OCI-M1 (cell line): ENCODE measurements around the gene NAV2.

Experiments used
- DNase-seq: peaks from one replicate; lab custom pipeline; 2025; lab: John Stamatoyannopoulos, UW

NAV2 gene

DNA sequence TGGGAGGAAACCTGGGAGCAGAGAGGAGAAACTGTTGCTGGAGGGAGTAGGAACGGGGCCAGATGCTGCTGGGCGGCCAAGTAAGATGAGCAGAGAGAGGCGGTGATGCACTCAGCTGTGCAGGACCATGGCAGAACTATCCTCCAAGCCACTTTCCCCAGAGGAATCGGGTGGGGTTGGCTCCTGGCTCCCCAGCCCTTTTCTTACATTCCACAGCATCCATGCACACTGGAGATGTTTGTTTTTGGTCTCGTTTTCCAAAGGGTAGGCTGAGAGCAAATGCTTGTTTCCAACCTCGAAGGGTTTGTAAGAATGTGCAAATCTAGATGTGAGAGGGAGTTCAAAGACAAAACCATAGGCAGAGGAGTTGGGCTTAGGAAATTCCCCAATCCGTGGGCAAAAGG, 374.5 kb downstream of the NAV2 start:
- no peak for DNase-seq

- DNase-seq, result peak; percentile 92
Observed at GRCh38 chr11:20088397-20089225, 376.0 kb downstream of the NAV2 start.

DNA sequence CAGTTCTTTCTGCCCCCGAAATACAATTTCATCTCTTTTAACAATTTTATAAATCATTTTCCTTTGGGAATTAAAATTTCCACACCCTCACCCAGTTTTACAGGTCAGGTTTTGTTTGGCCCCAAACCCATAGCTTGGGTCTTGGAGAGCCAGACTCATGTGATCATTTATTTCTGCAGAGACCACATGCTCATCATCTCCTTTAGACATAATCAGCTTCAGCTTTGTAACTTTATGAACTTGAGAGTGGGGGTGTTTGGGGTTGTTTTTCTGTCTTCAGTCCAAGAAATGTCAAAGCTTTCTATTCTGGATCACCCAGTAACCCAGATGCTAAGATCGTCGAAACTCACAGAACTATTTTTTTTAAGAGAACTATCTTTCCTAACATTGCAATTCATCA, 376.7 kb downstream of the NAV2 start:
- no peak for DNase-seq

DNA sequence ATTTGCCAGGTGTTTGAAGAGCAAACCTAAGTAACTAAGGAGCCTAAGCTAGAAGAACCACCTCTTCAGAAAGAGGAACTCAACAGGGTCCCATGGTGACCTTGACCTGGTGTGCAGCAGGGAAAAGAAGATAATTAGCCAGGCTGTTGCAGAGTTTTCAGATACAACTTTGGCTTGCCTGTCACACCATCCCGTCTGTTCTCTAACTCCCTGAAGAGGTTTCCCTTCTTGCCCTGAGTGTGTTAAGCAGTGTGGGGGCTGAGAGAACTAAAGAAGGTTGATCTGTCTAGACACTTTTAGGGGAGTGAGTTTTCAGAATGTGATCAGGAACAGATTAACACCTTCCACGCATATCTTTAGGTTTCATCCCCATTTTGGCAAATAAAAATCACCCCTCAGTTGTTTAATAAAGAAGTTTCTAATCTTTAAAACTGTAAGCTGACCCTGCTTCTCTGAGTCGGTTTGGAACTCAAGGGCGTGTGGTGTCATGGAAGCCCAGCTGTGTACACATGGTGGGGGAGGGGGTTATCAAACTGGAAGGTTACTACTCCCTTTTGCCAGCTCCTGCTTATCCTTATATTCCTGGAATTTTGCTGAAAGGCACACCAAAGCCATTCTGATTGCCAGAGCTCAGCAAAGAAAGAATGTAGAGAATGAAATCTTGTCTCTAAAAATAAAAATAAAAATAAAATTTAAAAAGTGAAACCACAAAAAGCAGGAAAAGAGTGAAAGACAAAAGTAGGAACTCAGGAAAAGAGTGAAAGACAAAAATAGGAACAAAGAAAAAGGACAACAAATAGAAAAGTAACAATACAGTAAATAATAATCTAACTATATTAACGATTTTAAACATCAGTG, 377.4 kb downstream of the NAV2 start:
- DNase-seq, result peak; percentile 94

DNA sequence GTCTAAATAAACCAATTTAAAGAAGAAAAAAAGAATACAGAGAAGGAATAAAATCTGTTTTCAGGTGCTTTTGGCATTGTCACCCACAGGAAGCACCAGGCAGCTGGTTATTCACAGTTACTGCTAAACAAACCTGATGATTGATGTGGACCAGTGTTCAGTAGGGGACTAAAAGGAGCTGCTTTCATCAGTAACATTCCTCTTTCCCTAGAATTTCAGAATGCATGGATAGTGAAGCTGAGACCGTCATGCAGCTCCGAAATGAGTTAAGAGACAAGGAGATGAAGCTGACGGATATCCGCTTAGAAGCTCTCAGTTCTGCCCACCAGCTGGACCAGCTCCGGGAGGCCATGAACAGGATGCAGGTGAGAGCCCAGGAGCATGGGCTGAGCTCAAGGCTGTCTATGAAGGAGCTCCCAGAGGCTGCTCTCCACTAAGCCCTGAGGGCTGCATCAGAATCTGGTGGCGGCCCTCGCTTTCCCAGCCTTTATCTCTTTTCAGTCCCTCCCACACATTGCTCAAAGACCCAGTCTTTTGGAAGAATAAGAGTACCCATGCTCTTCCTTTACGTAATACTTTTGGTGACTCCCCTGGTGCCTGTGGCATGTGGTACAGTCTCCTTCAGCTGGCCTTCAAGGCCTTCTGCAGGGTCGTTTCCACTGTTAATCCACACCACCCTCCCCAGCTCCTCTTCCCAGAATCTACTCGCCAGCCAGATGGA, 378.2 kb downstream of the NAV2 start:
- peak; percentile 46 for DNase-seq

DNA sequence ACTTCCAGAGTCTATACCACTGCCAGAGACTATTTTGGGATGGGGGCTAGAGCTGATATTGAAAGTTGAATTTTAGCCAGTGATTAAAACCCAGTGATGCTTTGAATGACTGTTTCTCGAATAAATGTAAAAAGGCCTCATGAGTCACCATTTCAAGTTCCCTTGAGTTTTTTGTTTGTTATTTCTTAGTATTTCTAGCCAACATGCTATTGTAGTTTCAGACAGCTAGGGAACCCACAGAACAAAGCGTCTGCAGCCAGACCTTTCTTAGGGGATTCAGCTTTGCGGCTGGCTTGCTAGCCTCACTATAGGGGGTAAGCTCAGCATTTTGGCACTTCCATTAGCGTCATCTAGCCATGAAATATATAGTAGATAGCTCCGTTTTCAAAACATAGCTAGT, 381.1 kb downstream of the NAV2 start:
- no peak for DNase-seq

GRCh38 chr11:20095189-20095588, 382.6 kb downstream of the NAV2 start:
- DNase-seq, result no peak

DNA sequence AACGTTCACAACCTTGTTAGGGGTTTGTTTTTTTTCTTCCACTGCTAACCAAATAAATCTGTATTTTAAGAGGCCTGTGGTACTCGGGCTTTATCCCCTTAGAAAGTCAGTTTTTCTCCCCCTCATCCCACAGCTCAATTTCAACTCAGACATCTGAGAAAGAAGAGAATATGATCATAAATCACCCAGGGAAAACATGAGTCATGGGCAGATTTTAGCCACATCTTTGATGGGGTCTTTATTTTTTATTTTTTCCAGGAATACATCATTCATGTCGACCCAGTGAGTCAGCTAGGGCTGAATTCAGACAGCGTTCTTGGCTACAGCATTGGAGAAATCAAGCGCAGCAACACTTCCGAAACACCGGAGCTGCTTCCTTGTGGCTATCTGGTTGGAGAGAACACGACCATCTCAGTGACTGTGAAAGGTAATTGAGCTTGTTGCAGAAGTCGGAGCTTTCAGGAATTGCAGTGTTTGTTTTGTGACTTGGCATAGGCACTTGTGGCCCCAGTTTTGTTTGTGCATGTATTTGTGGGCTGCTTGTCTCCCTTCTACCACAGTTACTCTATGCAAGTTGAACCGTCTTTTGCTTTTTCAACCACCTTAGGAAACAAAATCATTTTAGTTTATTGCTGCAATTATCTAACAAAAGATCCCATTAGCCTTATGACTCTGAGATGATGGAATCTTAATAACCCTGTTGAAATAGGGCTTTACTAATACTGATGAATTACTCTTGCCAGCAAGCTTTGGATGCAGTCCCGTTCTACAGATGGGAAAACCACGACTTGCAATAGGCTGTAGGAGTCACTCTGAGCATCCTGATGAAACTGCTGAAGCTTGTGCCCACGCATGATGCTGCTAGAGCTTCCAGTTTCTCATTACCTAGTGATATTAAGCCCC, 384.9 kb downstream of the NAV2 start:
- peak; percentile 50 for DNase-seq

DNA sequence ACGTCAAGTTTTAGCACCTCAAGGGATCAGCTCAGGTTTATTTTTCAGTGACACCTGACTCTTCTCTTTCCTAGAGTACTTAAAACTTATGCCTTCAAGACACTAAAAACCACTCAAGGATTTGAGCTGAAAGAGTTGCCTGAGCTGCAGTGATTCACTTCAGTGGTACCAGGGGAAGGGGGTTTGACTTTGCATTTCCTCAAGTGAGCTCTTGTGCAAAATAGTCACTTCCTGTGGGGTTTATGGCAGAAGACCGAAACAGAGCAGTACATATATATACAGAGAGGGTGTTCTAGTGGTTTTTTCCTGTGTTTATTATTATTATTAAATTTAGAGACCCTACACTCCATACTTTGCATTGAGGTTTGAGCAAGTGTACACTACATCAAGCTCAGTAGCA, 386.9 kb downstream of the NAV2 start:
- DNase-seq, result no peak

DNA sequence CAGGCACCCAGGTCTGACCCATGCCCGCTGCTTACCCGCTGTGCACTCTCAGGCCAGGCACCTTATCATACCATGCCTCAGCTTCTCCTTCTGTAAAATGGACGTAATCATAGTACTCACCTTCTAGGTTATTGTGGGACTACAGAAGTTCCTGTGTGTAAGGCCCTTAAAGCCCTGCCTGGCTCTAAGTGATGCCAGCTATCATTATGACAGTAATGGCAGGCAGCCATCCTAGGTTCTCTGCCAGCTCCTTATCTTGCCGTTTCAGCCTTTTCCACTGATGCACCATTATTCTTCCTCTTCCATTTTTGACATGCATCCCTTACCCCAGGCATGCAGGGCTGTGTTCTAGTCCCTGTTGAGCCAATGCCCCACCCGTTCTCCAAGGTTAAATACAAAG, 389.8 kb downstream of the NAV2 start:
- no peak for DNase-seq

GRCh38 chr11:20103281-20103680, 390.6 kb downstream of the NAV2 start:
- no peak for DNase-seq

GRCh38 chr11:20105427-20105826, 392.8 kb downstream of the NAV2 start:
- no peak for DNase-seq

DNA sequence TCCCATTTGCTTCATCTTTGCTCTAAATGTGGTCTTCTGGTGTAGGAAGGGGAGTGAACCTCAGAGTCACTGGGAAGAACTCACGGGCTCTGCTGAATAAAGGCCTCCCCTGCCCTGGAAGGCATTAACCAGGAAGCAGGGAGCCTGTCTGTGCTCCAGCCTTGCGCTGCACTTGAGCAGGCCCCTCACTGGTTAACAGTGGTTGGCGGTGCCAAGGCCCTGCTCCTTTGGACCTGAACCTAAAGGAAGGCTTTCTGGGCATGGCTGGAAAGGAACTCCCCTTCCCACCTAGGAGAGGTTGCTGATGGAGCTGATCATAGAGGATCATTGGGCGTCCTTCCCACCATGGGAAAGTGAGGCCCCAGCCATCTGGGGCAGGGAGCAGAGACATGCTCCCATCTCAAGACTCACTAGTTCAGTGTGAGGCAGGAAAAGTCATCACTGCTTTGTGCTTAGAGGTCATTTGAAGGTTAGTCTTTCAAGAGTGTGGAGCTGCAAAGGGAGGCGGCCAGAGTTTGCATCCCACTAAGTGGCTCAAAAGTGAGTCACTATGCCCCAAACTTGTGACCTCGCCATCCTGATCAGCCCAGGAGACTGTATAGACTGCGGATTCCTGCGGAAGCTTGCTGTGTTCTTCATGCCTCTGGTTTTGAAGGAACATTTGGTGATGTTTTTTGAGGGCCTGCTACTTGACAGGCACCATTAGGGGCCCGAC, 397.3 kb downstream of the NAV2 start:
- DNase-seq, result no peak

- peak; percentile 80 for DNase-seq
Observed at GRCh38 chr11:20110908-20111669, 398.5 kb downstream of the NAV2 start.

GRCh38 chr11:20111871-20112270, 399.2 kb downstream of the NAV2 start:
- DNase-seq, result no peak

DNA sequence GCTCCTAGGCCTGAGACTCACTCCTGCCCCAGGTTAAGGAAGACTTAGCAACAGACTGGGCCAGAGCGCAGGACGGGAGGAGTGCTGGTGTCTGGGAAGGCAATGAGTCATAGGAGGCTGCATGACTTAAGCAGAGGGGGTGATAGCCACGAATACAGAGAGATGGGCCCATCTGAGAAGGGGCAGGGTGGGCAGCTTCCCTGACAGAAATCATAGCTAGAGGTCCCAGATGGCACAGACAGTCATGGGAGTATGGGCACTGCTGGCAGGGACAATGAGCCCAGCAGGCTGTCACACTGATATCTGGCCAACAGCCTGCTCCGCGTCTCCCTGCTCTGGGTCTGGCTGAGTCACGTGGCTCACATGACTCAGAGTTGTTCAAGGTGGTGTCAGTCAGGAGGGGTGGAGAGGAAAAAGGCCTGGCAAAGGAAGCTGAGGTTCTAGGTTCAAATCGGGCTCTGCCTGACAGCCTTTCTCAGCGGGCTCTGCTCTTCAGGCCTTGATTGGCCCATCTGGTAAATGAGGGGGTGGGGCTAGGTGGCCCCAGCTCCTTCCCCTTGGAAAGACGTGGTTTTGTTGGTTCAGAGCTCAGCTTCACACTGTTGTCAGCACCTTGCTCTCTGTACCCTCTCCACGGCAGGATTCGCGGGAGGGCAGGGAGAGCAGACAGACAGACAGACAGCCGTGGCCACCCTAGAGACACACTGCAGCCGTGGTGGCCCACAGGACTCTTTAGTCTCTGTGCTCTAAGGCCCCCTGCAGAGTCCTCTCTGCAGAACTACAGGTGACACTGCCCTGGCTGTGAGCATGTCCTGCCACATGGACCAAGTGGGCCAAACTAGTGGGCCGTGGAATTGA, 399.9 kb downstream of the NAV2 start:
- DNase-seq, result peak; percentile 87

- DNase-seq, result no peak
Observed at GRCh38 chr11:20113149-20113438, 400.5 kb downstream of the NAV2 start.

- no peak for DNase-seq
Observed at GRCh38 chr11:20114588-20114987, 402.0 kb downstream of the NAV2 start.

- DNase-seq, result no peak
Observed at GRCh38 chr11:20116825-20117224, 404.2 kb downstream of the NAV2 start.
